Naive B cell (primary cell): ENCODE data around the gene FAM20B. TPM values are rescaled to one million over a fixed set of nuclear protein-coding genes. Genes with fewer than 3 reads are reported as not detected.
A peak's percentile ranks its signal among the peaks of the same experiment; 100 is the strongest.

Source experiments
- ATAC-seq, 2 donors: fragments of 150-1000 bp; cut with Tn5 transposase; 2 replicates each; pipeline ENCODE4 v1.10.0; 2021; ENCODE audit warnings: low read depth in 2 of 2, mild to moderate bottlenecking in 2 of 2, moderate library complexity in 2 of 2
- DNase-seq: peaks from one replicate; pipeline ENCODE4 v3.0.0; 2022
- H3K27ac Mint-ChIP-seq, 6 donors: one replicate each; pipeline ENCODE4 v1.8.0; 2020 to 2022; ENCODE audit warnings: mild to moderate bottlenecking in 6 of 6, mixed read lengths in 6 of 6, moderate library complexity in 5 of 6, inconsistent platforms in 2 of 6
- H3K27me3 Mint-ChIP-seq, 3 donors: one replicate each; pipeline ENCODE4 v1.8.0; 2021 to 2022; ENCODE audit warnings: mixed read lengths in 3 of 3, mild to moderate bottlenecking in 1 of 3
- H3K36me3 Mint-ChIP-seq, 2 donors: one replicate each; pipeline ENCODE4 v1.8.0; 2020 to 2022; ENCODE audit warnings: mixed read lengths in 2 of 2, inconsistent platforms in 1 of 2, mild to moderate bottlenecking in 1 of 2
- H3K4me1 Mint-ChIP-seq, 3 donors: one replicate each; pipeline ENCODE4 v1.8.0; 2020 to 2022; ENCODE audit warnings: mixed read lengths in 3 of 3, inconsistent platforms in 1 of 3, mild to moderate bottlenecking in 1 of 3, moderate library complexity in 1 of 3
- H3K4me3 Mint-ChIP-seq, 8 donors: one replicate each; pipeline ENCODE4 v1.8.0; 2020 to 2022; ENCODE audit warnings: mild to moderate bottlenecking in 8 of 8, mixed read lengths in 8 of 8, moderate library complexity in 8 of 8, inconsistent platforms in 2 of 8
- H3K9me3 Mint-ChIP-seq, 7 donors: one replicate each; pipeline ENCODE4 v1.8.0; 2020 to 2022; ENCODE audit warnings: mixed read lengths in 7 of 7, mild to moderate bottlenecking in 5 of 7, inconsistent platforms in 2 of 7, moderate library complexity in 1 of 7
- polyA plus RNA-seq, 6 donors: library from polyadenylated mRNA; unstranded; fragments of 300-500 nt; fragmentation: Illumina TruSeq; gene quantifications; one replicate each; pipeline ENCODE4 v1.2.3, GENCODE V29; 2021; ENCODE audit warnings: low read depth in 6 of 6

FAM20B gene
- polyA plus RNA-seq, 6 donors from 2014 or later, result 6.2 to 13.2 (median 8.6) TPM

- Mint-ChIP-seq H3K4me3 (no peak overlapping the region), H3K27me3 (no peaks in the 10 kb centered on the region), H3K9me3 (no peaks in the 10 kb centered on the region), H3K36me3 (peaks cover 0 to 6% of the 10 kb centered on the region in 2 donors), H3K4me1 (peaks cover 14 to 16% (median 14%) of the 10 kb centered on the region in 3 donors), H3K27ac (peak overlapping the region in 2 of 6 donors; percentile 84 to 86)
- DNase-seq (no peak), ATAC-seq (no peak)
Measured at GRCh38 chr1:179124873-179125272, 99.2 kb downstream of the FAM20B start.

Other genes starting within 250 kb of the FAM20B start
- 1 to 10 TPM in 2 of 6 donors, under 1 TPM in 3, not detected in 1; 0.38 to 1.4 (median 0.89) TPM for gene ANGPTL1, start 154.8 kb upstream of the FAM20B start, polyA plus RNA-seq
- 10 to 100 TPM; 54.6 to 75.3 (median 59.3) TPM for gene TOR3A, start 56.2 kb downstream of the FAM20B start, polyA plus RNA-seq
- gene ABL2, start 203.8 kb downstream of the FAM20B start, polyA plus RNA-seq, result 1 to 10 TPM in 4 of 6 donors, under 1 TPM in 1, not detected in 1; 0.79 to 3.4 (median 2.5) TPM